ENCODE measurements around the gene PTMS. TPM values are rescaled to one million over a fixed set of nuclear protein-coding genes. Genes with fewer than 3 reads are reported as not detected.
A peak's percentile ranks its signal among the peaks of the same experiment; 100 is the strongest.

The PTMS gene, protein sequence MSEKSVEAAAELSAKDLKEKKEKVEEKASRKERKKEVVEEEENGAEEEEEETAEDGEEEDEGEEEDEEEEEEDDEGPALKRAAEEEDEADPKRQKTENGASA
- total RNA-seq, result 150 and 167 TPM in 2 replicates

DNA sequence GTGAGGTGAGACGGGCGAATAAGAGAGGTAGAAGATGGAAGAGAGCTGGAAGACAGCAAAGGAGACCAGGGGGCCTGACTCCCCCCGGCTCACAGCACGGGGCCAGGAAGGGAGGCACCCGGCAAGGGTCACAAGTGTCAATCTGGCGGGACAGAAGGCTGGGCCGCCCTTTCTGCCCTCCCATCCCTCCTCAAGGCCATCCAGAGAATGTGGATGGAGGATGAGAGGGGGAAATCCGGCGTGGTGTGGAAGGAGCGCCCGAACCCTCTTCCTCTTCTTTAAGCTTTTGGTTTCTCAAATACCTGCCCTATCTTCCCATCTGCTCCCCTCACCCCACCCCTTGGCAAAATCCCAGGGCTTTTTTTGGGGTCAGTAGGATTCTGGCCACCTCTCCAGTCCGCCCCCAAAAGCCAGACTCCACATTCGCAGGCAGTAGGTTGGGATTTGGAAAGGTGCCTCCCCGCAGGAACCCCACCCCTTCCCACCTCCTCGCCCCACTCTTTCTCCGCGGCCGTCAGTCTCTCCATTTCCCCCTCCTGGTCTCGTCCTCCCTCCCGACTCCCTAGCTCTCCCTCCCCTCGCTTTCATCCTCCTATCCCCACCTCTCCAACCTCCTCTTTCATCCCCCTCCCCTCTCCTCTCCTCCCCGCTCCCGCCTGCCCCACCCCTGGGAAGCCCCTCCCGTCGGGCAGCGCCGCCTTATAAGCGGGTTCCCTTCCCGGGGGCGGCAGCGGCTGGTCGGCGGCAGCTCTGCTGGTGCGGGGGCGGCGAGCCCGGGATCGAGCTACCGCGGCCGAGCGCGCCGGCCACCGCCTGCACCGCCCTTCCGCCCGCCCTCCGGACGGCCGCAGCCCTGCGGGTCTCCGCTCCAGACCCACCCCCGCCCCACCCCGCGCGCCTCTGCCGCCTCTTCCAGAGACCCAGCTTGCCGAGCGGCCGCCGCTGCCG is at the start of gene PTMS:
Gene PTMS (plus strand): TSS at position 730 of the 948 bp plus-strand sequence. CDS start 343 bp downstream, outside the sequence.
- TF ChIP-seq, protein P1, sequence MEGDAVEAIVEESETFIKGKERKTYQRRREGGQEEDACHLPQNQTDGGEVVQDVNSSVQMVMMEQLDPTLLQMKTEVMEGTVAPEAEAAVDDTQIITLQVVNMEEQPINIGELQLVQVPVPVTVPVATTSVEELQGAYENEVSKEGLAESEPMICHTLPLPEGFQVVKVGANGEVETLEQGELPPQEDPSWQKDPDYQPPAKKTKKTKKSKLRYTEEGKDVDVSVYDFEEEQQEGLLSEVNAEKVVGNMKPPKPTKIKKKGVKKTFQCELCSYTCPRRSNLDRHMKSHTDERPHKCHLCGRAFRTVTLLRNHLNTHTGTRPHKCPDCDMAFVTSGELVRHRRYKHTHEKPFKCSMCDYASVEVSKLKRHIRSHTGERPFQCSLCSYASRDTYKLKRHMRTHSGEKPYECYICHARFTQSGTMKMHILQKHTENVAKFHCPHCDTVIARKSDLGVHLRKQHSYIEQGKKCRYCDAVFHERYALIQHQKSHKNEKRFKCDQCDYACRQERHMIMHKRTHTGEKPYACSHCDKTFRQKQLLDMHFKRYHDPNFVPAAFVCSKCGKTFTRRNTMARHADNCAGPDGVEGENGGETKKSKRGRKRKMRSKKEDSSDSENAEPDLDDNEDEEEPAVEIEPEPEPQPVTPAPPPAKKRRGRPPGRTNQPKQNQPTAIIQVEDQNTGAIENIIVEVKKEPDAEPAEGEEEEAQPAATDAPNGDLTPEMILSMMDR (IDR thresholded peaks at IDR 0.05; ENCODE audit: insufficient read depth, low read depth, low read length), result no peak
- H3K4me3 ChIP-seq (ENCODE audit: low read depth, low read length), result peak within 1 kb of the TSS; percentile 87
- DNase-seq (ENCODE audit: low read depth), result peak; percentile 97

DNA sequence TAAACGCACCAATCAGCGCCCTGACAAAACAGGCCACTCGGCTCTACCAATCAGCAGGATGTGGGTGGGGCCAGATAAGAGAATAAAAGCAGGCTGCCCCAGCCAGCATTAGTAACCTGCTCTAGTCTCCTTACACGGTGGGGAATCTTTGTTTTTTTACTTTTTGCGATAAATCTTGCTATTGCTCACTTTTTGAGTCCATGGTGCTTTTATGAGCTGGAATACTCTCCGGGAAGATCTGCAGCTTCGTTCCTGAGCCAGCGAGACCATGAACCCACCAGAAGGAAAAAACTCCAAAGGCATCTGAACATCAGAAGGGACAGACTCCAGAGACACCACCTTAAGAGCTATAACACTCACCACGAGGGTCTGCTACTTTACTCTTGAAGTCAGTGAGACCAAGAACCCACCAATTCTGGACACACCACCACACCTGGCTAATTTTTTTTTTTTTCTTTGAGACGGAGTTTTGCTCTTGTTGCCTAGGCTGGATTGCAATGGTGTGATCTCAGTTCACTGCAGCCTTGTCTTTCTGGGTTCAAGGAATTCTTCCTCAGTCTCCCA is 49.2 kb upstream of the PTMS start:
- no peak for DNase-seq (ENCODE audit: low read depth)
- no peak overlapping the region for H3K4me3 ChIP-seq (ENCODE audit: low read depth, low read length)
- TF ChIP-seq, protein P1 (IDR thresholded peaks at IDR 0.05; ENCODE audit: insufficient read depth, low read depth, low read length), result no peak

DNA sequence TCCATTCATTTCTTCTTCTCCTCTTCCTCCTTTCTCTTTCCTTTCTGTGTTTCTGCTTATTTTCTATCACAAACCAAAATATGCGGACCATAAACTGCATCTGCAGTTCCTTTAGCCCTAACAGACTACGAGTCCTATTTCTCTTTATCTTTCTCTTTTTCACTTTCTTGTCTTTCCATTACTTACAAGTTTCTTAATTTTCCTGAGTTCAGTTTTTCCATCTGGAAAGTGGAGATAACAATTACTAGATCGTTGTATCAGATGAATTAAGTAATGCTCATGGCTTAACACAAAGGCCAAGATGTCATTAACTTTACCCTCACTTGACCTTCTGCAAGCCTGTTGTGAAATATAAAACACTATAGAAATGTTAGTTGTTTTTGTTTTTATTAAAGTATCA is 43.3 kb upstream of the PTMS start:
- TF ChIP-seq, protein P1 (IDR thresholded peaks at IDR 0.05; ENCODE audit: insufficient read depth, low read depth, low read length), result no peak
- no peak for DNase-seq (ENCODE audit: low read depth)
- no peak overlapping the region for H3K4me3 ChIP-seq (ENCODE audit: low read depth, low read length)

DNA sequence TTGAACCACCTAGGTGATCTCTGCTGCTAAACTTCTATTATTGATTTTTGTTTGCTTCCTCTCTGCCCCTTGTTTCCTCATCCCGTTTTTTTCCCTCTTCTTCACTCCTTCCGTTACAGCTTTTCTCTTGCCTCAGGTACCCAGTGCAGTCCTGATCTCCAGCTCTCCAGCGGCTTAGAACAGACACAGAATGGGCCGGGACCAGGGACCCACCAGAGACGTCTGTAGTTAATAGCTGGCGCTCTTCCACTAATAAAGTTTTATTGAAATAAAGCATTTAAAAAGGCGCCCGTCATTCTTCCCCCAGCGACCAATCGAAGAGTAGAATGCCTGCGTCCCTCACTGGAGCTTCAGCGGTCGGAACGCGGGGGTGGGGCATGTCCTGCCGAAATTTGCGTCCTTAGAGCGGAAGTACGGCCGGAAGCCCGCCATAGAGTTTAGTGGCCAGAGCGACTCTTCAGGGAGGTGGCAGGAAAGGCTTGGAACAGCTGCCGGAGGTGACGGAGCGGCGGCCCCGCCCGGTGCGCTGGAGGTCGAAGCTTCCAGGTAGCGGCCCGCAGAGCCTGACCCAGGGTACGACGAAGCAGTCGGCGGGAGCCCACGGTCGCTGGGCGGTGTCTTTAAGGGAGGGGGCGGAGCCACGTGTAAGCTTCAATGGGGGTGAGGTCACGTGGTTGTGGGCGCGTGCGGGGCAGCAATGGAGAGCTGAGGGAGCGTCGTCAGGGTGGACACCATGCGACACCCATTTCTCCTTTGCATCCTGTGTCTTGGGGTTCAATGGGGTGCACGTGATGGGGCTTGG is 42.4 kb upstream of the PTMS start, which contains the start of gene COPS7A:
Gene COPS7A (plus strand): TSS at position 440 of the 802 bp plus-strand sequence. CDS start 611 bp downstream, outside the sequence.
- DNase-seq (ENCODE audit: low read depth), result peak; percentile 98
- H3K4me3 ChIP-seq (ENCODE audit: low read depth, low read length), result peak within 1 kb of the TSS; percentile 65
- TF ChIP-seq, protein P1 (IDR thresholded peaks at IDR 0.05; ENCODE audit: insufficient read depth, low read depth, low read length), result no peak

DNA sequence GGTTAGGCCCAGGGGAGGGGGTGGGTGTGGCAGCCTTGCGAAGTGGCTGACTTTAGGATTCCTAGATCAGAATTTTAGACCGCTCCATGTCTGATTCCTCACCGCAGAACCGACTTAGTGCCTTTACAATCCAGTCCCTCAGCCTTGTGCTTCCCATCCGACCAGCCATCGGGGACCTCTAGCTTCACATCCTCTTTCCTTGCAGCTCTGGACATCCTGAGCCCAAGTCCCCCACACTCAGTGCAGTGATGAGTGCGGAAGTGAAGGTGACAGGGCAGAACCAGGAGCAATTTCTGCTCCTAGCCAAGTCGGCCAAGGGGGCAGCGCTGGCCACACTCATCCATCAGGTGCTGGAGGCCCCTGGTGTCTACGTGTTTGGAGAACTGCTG is 41.8 kb upstream of the PTMS start:
- no peak for DNase-seq (ENCODE audit: low read depth)
- TF ChIP-seq, protein P1 (IDR thresholded peaks at IDR 0.05; ENCODE audit: insufficient read depth, low read depth, low read length), result no peak
- H3K4me3 ChIP-seq (ENCODE audit: low read depth, low read length), result peak overlapping the region; percentile 65

DNA sequence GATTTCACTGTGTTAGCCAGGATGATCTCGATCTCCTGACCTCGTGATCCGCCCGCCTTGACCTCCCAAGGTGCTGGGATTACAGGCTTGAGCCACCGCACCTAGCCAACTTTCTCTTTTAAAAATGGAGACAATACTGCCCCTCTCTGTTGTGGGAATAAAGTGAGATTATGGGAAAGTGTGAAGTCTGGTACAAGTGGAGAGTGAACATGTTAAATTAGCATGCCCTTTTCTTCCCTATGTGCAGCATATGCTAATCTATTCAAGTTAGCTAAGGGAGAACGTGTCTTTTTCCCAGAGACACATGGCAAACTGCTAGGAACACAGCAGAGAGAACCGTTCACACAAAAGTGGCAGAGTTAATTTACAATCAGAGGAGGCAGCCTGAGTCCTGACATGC is 40.8 kb upstream of the PTMS start:
- H3K4me3 ChIP-seq (ENCODE audit: low read depth, low read length), result no peak overlapping the region

More for the DNA sequence above, 40.8 kb upstream of the PTMS start:
- no peak for DNase-seq (ENCODE audit: low read depth)
- TF ChIP-seq, protein P1 (IDR thresholded peaks at IDR 0.05; ENCODE audit: insufficient read depth, low read depth, low read length), result no peak

All from fibroblast of villous mesenchyme (primary cell).